Tibial nerve (tissue), 3 donors: ENCODE data around the gene MINDY4.

Experiments
- POLR2A ChIP-seq, 2 donors: fragments of 450-650 bp; IDR thresholded peaks; one replicate each; pipeline ENCODE4 v1.6.1; 2017; ENCODE audit warnings: antibody characterized with exemption in 2 of 2, mild to moderate bottlenecking in 2 of 2, moderate library complexity in 2 of 2
- TF ChIP-seq, protein P1 (sequence below), 5 experiments: fragments of 200-600 bp in 3 of 5; fragments of 450-650 bp in 2 of 5; sonication (generic) in 3 of 5; IDR thresholded peaks; one replicate each; pipeline ENCODE4 v1.5.1; 2016 to 2019; ENCODE audit warnings: antibody characterized with exemption in 5 of 5, mild to moderate bottlenecking in 3 of 5, moderate library complexity in 2 of 5

DNA sequence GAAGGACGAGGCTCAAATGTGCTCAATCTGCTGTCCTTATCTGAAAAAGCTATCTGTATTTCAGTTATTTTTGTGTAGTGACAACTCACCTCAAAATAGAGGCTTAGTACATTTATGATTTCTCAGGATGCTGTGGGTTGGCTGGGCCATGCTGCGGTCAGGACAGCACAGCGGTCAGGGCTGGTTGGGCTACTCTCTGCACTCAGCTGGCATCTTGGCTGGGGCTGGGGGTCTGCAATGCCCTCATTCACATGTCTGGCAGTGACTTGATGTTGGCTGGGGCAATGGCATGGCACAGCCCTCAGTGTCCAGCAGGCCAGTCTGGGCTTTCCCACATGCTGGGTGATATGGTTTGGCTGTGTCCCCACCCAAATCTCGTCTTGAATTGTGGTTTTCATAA lies 34.9 kb upstream of the MINDY4 start:
- TF ChIP-seq POLR2A (IDR thresholded peaks at IDR 0.05) = no peak
- TF ChIP-seq, protein P1, sequence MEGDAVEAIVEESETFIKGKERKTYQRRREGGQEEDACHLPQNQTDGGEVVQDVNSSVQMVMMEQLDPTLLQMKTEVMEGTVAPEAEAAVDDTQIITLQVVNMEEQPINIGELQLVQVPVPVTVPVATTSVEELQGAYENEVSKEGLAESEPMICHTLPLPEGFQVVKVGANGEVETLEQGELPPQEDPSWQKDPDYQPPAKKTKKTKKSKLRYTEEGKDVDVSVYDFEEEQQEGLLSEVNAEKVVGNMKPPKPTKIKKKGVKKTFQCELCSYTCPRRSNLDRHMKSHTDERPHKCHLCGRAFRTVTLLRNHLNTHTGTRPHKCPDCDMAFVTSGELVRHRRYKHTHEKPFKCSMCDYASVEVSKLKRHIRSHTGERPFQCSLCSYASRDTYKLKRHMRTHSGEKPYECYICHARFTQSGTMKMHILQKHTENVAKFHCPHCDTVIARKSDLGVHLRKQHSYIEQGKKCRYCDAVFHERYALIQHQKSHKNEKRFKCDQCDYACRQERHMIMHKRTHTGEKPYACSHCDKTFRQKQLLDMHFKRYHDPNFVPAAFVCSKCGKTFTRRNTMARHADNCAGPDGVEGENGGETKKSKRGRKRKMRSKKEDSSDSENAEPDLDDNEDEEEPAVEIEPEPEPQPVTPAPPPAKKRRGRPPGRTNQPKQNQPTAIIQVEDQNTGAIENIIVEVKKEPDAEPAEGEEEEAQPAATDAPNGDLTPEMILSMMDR (IDR thresholded peaks at IDR 0.05) = no peak
